Endothelial cell of umbilical vein (primary cell): ENCODE results near the gene PPEF2. TPM values are rescaled to one million over a fixed set of nuclear protein-coding genes. Genes with fewer than 3 reads are reported as not detected.

Experiments
- BruUV-seq: library from RNA; stranded (reverse); fragments of 400-500 nt; replicated peaks from 2 replicates; lab custom pipeline; 2021; lab: Mats Ljungman, UMichigan
- CTCF ChIA-PET: fragments of 300-600, 350-600 bp; sonication (Branson Sonifier 250); formaldehyde crosslinking; loops from one replicate; lab custom pipeline; 2021; ENCODE audit warnings: antibody characterized with exemption, inconsistent platforms; lab: Charles Lee
- POLR2A ChIA-PET: fragments of 300-600, 350-600 bp; sonication (Branson Sonifier 250); formaldehyde crosslinking; loops from one replicate; lab custom pipeline; 2021; ENCODE audit warnings: antibody characterized with exemption, inconsistent platforms; lab: Charles Lee
- DNase-seq: peaks from one replicate; pipeline ENCODE4 v3.0.0-alpha.2; 2011; ENCODE audit warnings: low read depth, low spot score
- FAIRE-seq: peaks from 2 replicates; lab custom pipeline; 2011; peaks lifted over from hg19 to GRCh38; lab: Jason Lieb, UNC
- H2AFZ ChIP-seq: 2 replicates; pipeline ENCODE4 v1.6.0; 2012; ENCODE audit warnings: low read depth, low read length, control low read depth, inconsistent platforms
- H3K27ac ChIP-seq: 2 replicates; pipeline ENCODE4 v1.5.1; 2011; ENCODE audit warnings: low read depth, mild to moderate bottlenecking, control low read depth, low read length, moderate library complexity; ENCODE audit not compliant: insufficient read depth
- H3K27me3 ChIP-seq, 2 experiments: 2 replicates each; pipeline versions ENCODE4 v1.6.0 to v1.6.1; 2011; ENCODE audit warnings: low read length in 2 of 2, mixed read lengths in 1 of 2; ENCODE audit not compliant: control insufficient read depth in 2 of 2, insufficient read depth in 2 of 2
- H3K36me3 ChIP-seq, 2 experiments: 2 replicates in 1 of 2; 3 replicates in 1 of 2; pipeline ENCODE4 v1.5.1; 2011; ENCODE audit warnings: low read length in 2 of 2, mild to moderate bottlenecking in 1 of 2, moderate library complexity in 1 of 2; ENCODE audit not compliant: control insufficient read depth in 2 of 2, insufficient read depth in 2 of 2; ENCODE audit errors: extremely low read depth in 1 of 2
- H3K4me1 ChIP-seq: 3 replicates; pipeline ENCODE4 v1.5.1; 2011; ENCODE audit warnings: mild to moderate bottlenecking, low read length; ENCODE audit not compliant: control insufficient read depth, insufficient read depth; ENCODE audit errors: extremely low read depth
- H3K4me2 ChIP-seq: 2 replicates; pipeline ENCODE4 v1.6.1; 2011; ENCODE audit warnings: low read length, control low read depth, mixed read lengths; ENCODE audit not compliant: insufficient read depth
- H3K4me3 ChIP-seq, 3 experiments: fragments of 200-600 bp in 1 of 3; sonication (generic), shearing (Covaris generic) in 1 of 3; replicated peaks in 1 of 3; 2 replicates each; pipeline ENCODE4 v1.5.1; 2011 to 2016; ENCODE audit warnings: control low read depth in 3 of 3, low read length in 3 of 3, mild to moderate bottlenecking in 2 of 3, inconsistent platforms in 1 of 3, low read depth in 1 of 3, moderate library complexity in 1 of 3; ENCODE audit not compliant: insufficient read depth in 1 of 3
- H3K79me2 ChIP-seq: 2 replicates; pipeline ENCODE4 v1.6.0; 2012; ENCODE audit warnings: low read length, inconsistent platforms; ENCODE audit not compliant: control insufficient read depth, insufficient read depth
- H3K9ac ChIP-seq: replicated peaks from 2 replicates; pipeline ENCODE3; 2011; ENCODE audit warnings: low read length, control low read depth; ENCODE audit not compliant: insufficient read depth; ENCODE audit errors: extremely low read depth
- H3K9me1 ChIP-seq: replicated peaks from 3 replicates; pipeline ENCODE4 v1.6.0; 2011; ENCODE audit warnings: mild to moderate bottlenecking, low read length; ENCODE audit not compliant: control insufficient read depth, insufficient read depth; ENCODE audit errors: extremely low read depth
- H3K9me3 ChIP-seq: replicated peaks from 2 replicates; pipeline ENCODE4 v1.5.1; 2012; ENCODE audit warnings: low read length, inconsistent platforms; ENCODE audit not compliant: control insufficient read depth, insufficient read depth
- H4K20me1 ChIP-seq: replicated peaks from 2 replicates; pipeline ENCODE3; 2011; ENCODE audit warnings: mild to moderate bottlenecking, low read length; ENCODE audit not compliant: control insufficient read depth, insufficient read depth; ENCODE audit errors: extremely low read depth
- EZH2 ChIP-seq: IDR thresholded peaks from 2 replicates; pipeline ENCODE4 v1.6.1; 2012; ENCODE audit warnings: borderline replicate concordance, low read depth, mild to moderate bottlenecking, moderate library complexity, low read length, inconsistent platforms; ENCODE audit not compliant: severe bottlenecking
- MYC ChIP-seq: IDR thresholded peaks from one replicate; pipeline ENCODE4 v1.6.1; 2011; ENCODE audit warnings: mild to moderate bottlenecking, low read depth, low read length
- POLR2A ChIP-seq: IDR thresholded peaks from 2 replicates; pipeline ENCODE4 v1.6.1; 2012; ENCODE audit warnings: low read depth, mild to moderate bottlenecking, control low read depth, low read length
- dilution Hi-C: fragments of 300-500 bp; cut with MboI; formaldehyde crosslinking; loops from one replicate; pipeline ENCODE4 v1.15.0; 2019; ENCODE audit warnings: low sequenced_read_pairs; ENCODE audit not compliant: extremely low pct_ligation_motif_present
- intact Hi-C: fragments of 100-400 bp; cut with micrococcal nuclease; formaldehyde crosslinking; loops from one replicate; pipeline ENCODE4 v1.10.0; 2022
- polyA plus RNA-seq, 4 experiments: library from polyadenylated mRNA; depleted of rRNA in 3 of 4; stranded (reverse) in 3 of 4; unstranded in 1 of 4; fragments of >200 nt; gene quantifications; 2 replicates each; pipeline versions ENCODE4 v1.2.1 to v1.2.3, GENCODE V29; 2011 to 2012; ENCODE audit warnings: missing spikeins in 1 of 4
- total RNA-seq: library from RNA; stranded (reverse); gene quantifications from 2 replicates; pipeline ENCODE4 v1.2.3, GENCODE V29; 2021
- TF ChIP-seq, protein P1 (sequence below), 2 donors: IDR thresholded peaks; 1 replicate in 1 of 2; 2 replicates in 1 of 2; pipeline ENCODE4 v1.5.1; 2011; ENCODE audit warnings: low read length in 2 of 2, mild to moderate bottlenecking in 2 of 2, moderate library complexity in 2 of 2, control low read depth in 1 of 2, inconsistent platforms in 1 of 2, low read depth in 1 of 2; ENCODE audit not compliant: insufficient read depth in 1 of 2; ENCODE audit errors: extremely low read depth in 1 of 2

The PPEF2 gene
- total and polyA plus RNA-seq, 2 donors (not counting 3 experiments of a cell fraction or from before 2014, with no cell fraction given): 0.23 TPM; not detected in 1

DNA sequence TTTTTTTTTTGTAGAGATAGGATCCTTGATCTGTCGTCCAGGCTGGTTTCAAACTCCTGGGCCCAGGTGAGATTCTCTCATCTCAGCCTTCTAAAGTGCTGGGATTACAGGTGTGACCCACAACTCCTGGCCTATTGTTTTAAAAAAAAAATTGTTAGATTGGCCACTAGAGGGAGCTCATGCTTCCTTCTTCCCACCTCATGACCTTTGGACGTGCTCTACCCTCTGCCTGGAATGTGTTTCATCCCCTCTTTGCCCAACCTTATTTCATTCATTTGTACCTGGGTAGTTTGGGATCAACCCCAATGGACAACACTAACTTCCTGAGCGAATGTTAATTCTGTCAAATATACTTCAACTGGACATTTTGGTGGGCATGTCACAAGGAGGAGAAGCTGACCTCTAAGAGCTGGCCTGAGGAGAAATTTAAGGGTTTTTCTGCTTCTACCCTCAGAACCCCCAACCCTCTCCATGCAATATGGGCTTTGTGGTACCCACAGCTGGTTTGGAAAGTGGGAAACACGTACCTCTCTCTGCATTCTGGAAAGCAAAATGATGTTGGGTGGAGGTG, 6.4 kb downstream of the PPEF2 start:
- peak; percentile 35 for DNase-seq

DNA sequence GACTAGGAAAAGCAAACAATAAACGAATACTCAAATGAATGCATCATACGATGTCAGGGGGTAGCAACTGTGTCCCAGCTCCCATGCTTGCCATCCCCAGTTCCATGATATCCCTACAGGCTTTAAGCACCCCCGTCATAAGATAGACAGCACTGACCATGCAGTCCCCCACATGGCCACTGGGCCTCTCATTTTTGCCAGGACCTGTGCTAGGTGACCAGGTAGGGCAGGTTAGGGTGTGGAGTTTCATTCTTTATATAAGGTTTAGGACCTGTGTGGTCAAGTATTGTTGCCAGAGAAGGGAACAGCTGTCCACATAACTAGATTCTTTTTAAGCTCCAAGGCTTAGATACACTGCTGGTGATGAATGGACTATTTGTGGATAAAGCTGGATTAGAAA, 9.7 kb downstream of the PPEF2 start:
- Histone ChIP-seq H4K20me1 (no peaks in the 10 kb centered on the region), H2AFZ (no peak overlapping the region), H3K9ac (no peak overlapping the region), H3K27me3 (no peaks in the 10 kb centered on the region), H3K27ac (no peak overlapping the region), H3K9me1 (no peaks in the 10 kb centered on the region), H3K79me2 (no peaks in the 10 kb centered on the region), H3K4me1 (no peaks in the 10 kb centered on the region), H3K4me3 (no peak overlapping the region), H3K9me3 (no peaks in the 10 kb centered on the region), H3K4me2 (no peak overlapping the region), H3K36me3 (no peaks in the 10 kb centered on the region)
- CTCF ChIA-PET: interaction anchor here (0.8 to 5.6 kb wide), 4 partner anchors 15 to 194 kb away, joined by 3 to 82 read pairs (median 3); no protein-coding TSS in a partner anchor
- POLR2A ChIA-PET: no interaction called here
- dilution Hi-C loops (no loop called here), intact Hi-C loops (no loop called here)
- DNase-seq (no peak), FAIRE-seq (no peak)
- TF ChIP-seq, protein P1, sequence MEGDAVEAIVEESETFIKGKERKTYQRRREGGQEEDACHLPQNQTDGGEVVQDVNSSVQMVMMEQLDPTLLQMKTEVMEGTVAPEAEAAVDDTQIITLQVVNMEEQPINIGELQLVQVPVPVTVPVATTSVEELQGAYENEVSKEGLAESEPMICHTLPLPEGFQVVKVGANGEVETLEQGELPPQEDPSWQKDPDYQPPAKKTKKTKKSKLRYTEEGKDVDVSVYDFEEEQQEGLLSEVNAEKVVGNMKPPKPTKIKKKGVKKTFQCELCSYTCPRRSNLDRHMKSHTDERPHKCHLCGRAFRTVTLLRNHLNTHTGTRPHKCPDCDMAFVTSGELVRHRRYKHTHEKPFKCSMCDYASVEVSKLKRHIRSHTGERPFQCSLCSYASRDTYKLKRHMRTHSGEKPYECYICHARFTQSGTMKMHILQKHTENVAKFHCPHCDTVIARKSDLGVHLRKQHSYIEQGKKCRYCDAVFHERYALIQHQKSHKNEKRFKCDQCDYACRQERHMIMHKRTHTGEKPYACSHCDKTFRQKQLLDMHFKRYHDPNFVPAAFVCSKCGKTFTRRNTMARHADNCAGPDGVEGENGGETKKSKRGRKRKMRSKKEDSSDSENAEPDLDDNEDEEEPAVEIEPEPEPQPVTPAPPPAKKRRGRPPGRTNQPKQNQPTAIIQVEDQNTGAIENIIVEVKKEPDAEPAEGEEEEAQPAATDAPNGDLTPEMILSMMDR (IDR thresholded peaks at IDR 0.05; ENCODE audit: extremely low read depth in 1 of 2, insufficient read depth in 1 of 2, low read depth in 1 of 2, low read length in 2 of 2): peak in 1 of 2 donors; percentile 14
- no peak for TF ChIP-seq EZH2
- TF ChIP-seq POLR2A: no peak
- BruUV-seq: no TSS peak

More for the DNA sequence above, 6.4 kb downstream of the PPEF2 start:
- Histone ChIP-seq H4K20me1 (no peaks in the 10 kb centered on the region), H3K27ac (no peak overlapping the region), H3K9me1 (no peaks in the 10 kb centered on the region), H3K79me2 (no peaks in the 10 kb centered on the region), H3K9ac (no peak overlapping the region), H3K4me3 (no peak overlapping the region), H3K36me3 (no peaks in the 10 kb centered on the region), H3K9me3 (no peaks in the 10 kb centered on the region), H3K27me3 (peaks cover 2 to 3% of the 10 kb centered on the region in 2 experiments), H3K4me2 (no peak overlapping the region), H2AFZ (no peak overlapping the region), H3K4me1 (no peaks in the 10 kb centered on the region)
- dilution Hi-C loops (no loop called here), intact Hi-C loops (loop anchor here (1.0 to 5.0 kb wide), 2 partner anchors 44 to 171 kb away; no protein-coding TSS in a partner anchor)
- FAIRE-seq: peak; percentile 52
- ChIA-PET POLR2A (no interaction called here), CTCF (interaction anchor here (0.6 to 5.6 kb wide), 33 partner anchors 9 to 304 kb away, joined by 3 to 82 read pairs (median 4); partner anchors contain the start of genes ART3 and NAAA)
- TF ChIP-seq, protein P1 (IDR thresholded peaks at IDR 0.05; ENCODE audit: extremely low read depth in 1 of 2, insufficient read depth in 1 of 2, low read depth in 1 of 2, low read length in 2 of 2): peak; percentile 53 to 56
- TF ChIP-seq MYC: no peak
- BruUV-seq: no TSS peak
